IMR-90 (cell line): Measurements from ENCODE around the gene KCNQ1. TPM values are rescaled to one million over a fixed set of nuclear protein-coding genes. Genes with fewer than 3 reads are reported as not detected.

ENCODE experiments used
- ATAC-seq: fragments of 200-7000 bp; cut with Tn5 transposase; 2 replicates; pipeline ENCODE4 v1.9.1; 2020; ENCODE audit warnings: low read depth, mild to moderate bottlenecking, moderate library complexity
- BruUV-seq: library from RNA; stranded (reverse); fragments of 400-500 nt; replicated peaks from 2 replicates; lab custom pipeline; 2021; lab: Mats Ljungman, UMichigan
- CTCF ChIA-PET: fragments of 300-600 bp; formaldehyde crosslinking; extraction: SDS; loops from one replicate; lab custom pipeline; 2021; ENCODE audit warnings: antibody characterized with exemption; lab: Yijun Ruan, JAX
- POLR2A ChIA-PET: fragments of 300-600 bp; sonication (Branson Sonifier 250); formaldehyde crosslinking; loops from one replicate; lab custom pipeline; 2022; ENCODE audit warnings: antibody characterized with exemption; ENCODE audit not compliant: unreplicated experiment; lab: Charles Lee
- DNase-seq: peaks from one replicate; pipeline ENCODE4 v3.0.0; 2013
- H2AFZ ChIP-seq: replicated peaks from 2 replicates; pipeline ENCODE3; 2013; ENCODE audit warnings: low read length, mild to moderate bottlenecking; ENCODE audit not compliant: poor library complexity
- H2AK5ac ChIP-seq: 2 replicates; pipeline ENCODE4 v1.6.1; 2013; ENCODE audit warnings: low read depth, low read length, inconsistent platforms
- H2AK9ac ChIP-seq: replicated peaks from 2 replicates; pipeline ENCODE3; 2013; ENCODE audit warnings: mild to moderate bottlenecking, low read depth, low read length, moderate library complexity; ENCODE audit not compliant: poor library complexity
- H2BK120ac ChIP-seq: 2 replicates; pipeline ENCODE4 v1.6.1; 2013; ENCODE audit warnings: low read depth, low read length, inconsistent platforms
- H2BK15ac ChIP-seq: 3 replicates; pipeline ENCODE4 v1.6.1; 2013; ENCODE audit warnings: low read depth, low read length, inconsistent platforms
- H2BK20ac ChIP-seq: 2 replicates; pipeline ENCODE4 v1.6.1; 2013; ENCODE audit warnings: low read depth, mild to moderate bottlenecking, inconsistent platforms, low read length, moderate library complexity
- H2BK5ac ChIP-seq: 2 replicates; pipeline ENCODE4 v1.6.1; 2013; ENCODE audit warnings: mild to moderate bottlenecking, low read depth, low read length, inconsistent platforms; ENCODE audit not compliant: poor library complexity, severe bottlenecking
- H3K14ac ChIP-seq: replicated peaks from 2 replicates; pipeline ENCODE4 v1.6.1; 2013; ENCODE audit warnings: low read depth, low read length, inconsistent platforms
- H3K18ac ChIP-seq: 2 replicates; pipeline ENCODE4 v1.6.1; 2013; ENCODE audit warnings: low read depth, low read length, control low read depth
- H3K23ac ChIP-seq: 2 replicates; pipeline ENCODE4 v1.6.1; 2013; ENCODE audit warnings: low read depth, low read length, inconsistent platforms
- H3K27ac ChIP-seq: 2 replicates; pipeline ENCODE4 v1.5.1; 2013; ENCODE audit warnings: mild to moderate bottlenecking, control low read depth, low read length; ENCODE audit not compliant: insufficient read depth
- H3K27me3 ChIP-seq: 2 replicates; pipeline ENCODE4 v1.6.1; 2013; ENCODE audit warnings: low read length; ENCODE audit not compliant: control insufficient read depth, insufficient read depth
- H3K36me3 ChIP-seq: 2 replicates; pipeline ENCODE4 v1.6.1; 2013; ENCODE audit warnings: low read length, mixed read lengths; ENCODE audit not compliant: control insufficient read depth, insufficient read depth
- H3K4ac ChIP-seq: 2 replicates; pipeline ENCODE4 v1.6.1; 2013; ENCODE audit warnings: low read depth, low read length, inconsistent platforms
- H3K4me1 ChIP-seq: 2 replicates; pipeline ENCODE4 v1.6.1; 2013; ENCODE audit warnings: low read length, mixed read lengths; ENCODE audit not compliant: control insufficient read depth, insufficient read depth
- H3K4me2 ChIP-seq: 2 replicates; pipeline ENCODE4 v1.6.1; 2013; ENCODE audit warnings: low read depth, mild to moderate bottlenecking, control low read depth, low read length, moderate library complexity
- H3K4me3 ChIP-seq: 2 replicates; pipeline ENCODE4 v1.5.1; 2013; ENCODE audit warnings: low read depth, mild to moderate bottlenecking, control low read depth, low read length, moderate library complexity; ENCODE audit not compliant: insufficient read depth
- H3K56ac ChIP-seq: 2 replicates; pipeline ENCODE4 v1.6.1; 2013; ENCODE audit warnings: low read length, inconsistent platforms; ENCODE audit not compliant: insufficient read depth; ENCODE audit errors: extremely low read depth
- H3K79me1 ChIP-seq, 2 experiments: 2 replicates each; pipeline ENCODE4 v1.6.1; 2013; ENCODE audit warnings: low read length in 2 of 2, inconsistent platforms in 1 of 2, low read depth in 1 of 2
- H3K9ac ChIP-seq: 2 replicates; pipeline ENCODE4 v1.6.1; 2013; ENCODE audit warnings: low read depth, low read length, control low read depth
- H3K9me1 ChIP-seq: 2 replicates; pipeline ENCODE4 v1.6.1; 2013; ENCODE audit warnings: low read length, inconsistent platforms; ENCODE audit not compliant: insufficient read depth
- H3K9me3 ChIP-seq: 2 replicates; pipeline ENCODE4 v1.6.1; 2013; ENCODE audit warnings: low read length; ENCODE audit not compliant: control insufficient read depth, insufficient read depth
- H4K20me1 ChIP-seq: 2 replicates; pipeline ENCODE4 v1.6.1; 2013; ENCODE audit warnings: low read length, inconsistent platforms; ENCODE audit not compliant: insufficient read depth
- H4K5ac ChIP-seq: 2 replicates; pipeline ENCODE4 v1.6.1; 2013; ENCODE audit warnings: mild to moderate bottlenecking, low read depth, low read length, control low read depth
- H4K8ac ChIP-seq, 2 experiments: 2 replicates each; pipeline ENCODE4 v1.6.1; 2013; ENCODE audit warnings: low read depth in 2 of 2, low read length in 2 of 2, control low read depth in 1 of 2, inconsistent platforms in 1 of 2
- H4K91ac ChIP-seq: 2 replicates; pipeline ENCODE4 v1.6.1; 2013; ENCODE audit warnings: low read depth, low read length, inconsistent platforms; ENCODE audit not compliant: insufficient read depth
- CEBPB ChIP-seq: IDR thresholded peaks from 2 replicates; pipeline ENCODE4 v1.6.1; 2012; ENCODE audit warnings: low read depth, low read length, improper control_type of control experiment
- CHD1 ChIP-seq: IDR thresholded peaks from 2 replicates; pipeline ENCODE4 v1.6.1; 2012; ENCODE audit warnings: low read depth, low read length, improper control_type of control experiment
- MAFK ChIP-seq: IDR thresholded peaks from 2 replicates; pipeline ENCODE4 v1.6.1; 2012; ENCODE audit warnings: low read depth, low read length, improper control_type of control experiment
- MAZ ChIP-seq: IDR thresholded peaks from 2 replicates; pipeline ENCODE4 v1.6.1; 2012; ENCODE audit warnings: low read depth, mild to moderate bottlenecking, low read length, improper control_type of control experiment, moderate library complexity, borderline replicate concordance
- RAD21 ChIP-seq: IDR thresholded peaks from 2 replicates; pipeline ENCODE4 v1.6.1; 2012; ENCODE audit warnings: low read length, improper control_type of control experiment
- RCOR1 ChIP-seq: IDR thresholded peaks from 2 replicates; pipeline ENCODE4 v1.6.1; 2012; ENCODE audit warnings: mild to moderate bottlenecking, low read length, improper control_type of control experiment; ENCODE audit not compliant: insufficient replicate concordance
- RFX5 ChIP-seq: IDR thresholded peaks from 2 replicates; pipeline ENCODE4 v1.8.0; 2012; ENCODE audit warnings: low read depth, mild to moderate bottlenecking, low read length, moderate library complexity
- SMC3 ChIP-seq: fragments of 150-350 bp; IDR thresholded peaks from 2 replicates; pipeline ENCODE4 v1.6.1; 2016; ENCODE audit warnings: low read depth, mild to moderate bottlenecking, antibody characterized with exemption, low read length, moderate library complexity
- WGBS, 2 experiments: methylation state at CpG; one replicate each; pipeline versions ENCODE4 v1.1.5 to v1.1.7; 2013; ENCODE audit warnings: missing lambda C conversion rate in 2 of 2; ENCODE audit not compliant: insufficient read length in 1 of 2; ENCODE audit errors: extremely low coverage in 2 of 2; 5-methylcytosine and 5-hydroxymethylcytosine counted together
- dilution Hi-C: fragments of 300-500 bp; cut with HindIII; formaldehyde crosslinking; loops from one replicate; pipeline ENCODE4 v1.14.3; 2018; ENCODE audit warnings: low sequenced_read_pairs; ENCODE audit not compliant: unreplicated experiment
- in situ Hi-C: fragments of 300-500 bp; cut with MboI; formaldehyde crosslinking; loops from 3 replicates; pipeline ENCODE4 v1.14.3; 2019; ENCODE audit warnings: low sequenced_read_pairs, inconsistent platforms, mixed read lengths
- intact Hi-C: fragments of 100-400 bp; cut with micrococcal nuclease; formaldehyde crosslinking; loops from 2 replicates; pipeline ENCODE4 v1.10.0; 2022
- polyA plus RNA-seq, 3 experiments: library from polyadenylated mRNA; depleted of rRNA; stranded (reverse); fragments of >200 nt; gene quantifications; 2 replicates each; pipeline ENCODE4 v1.2.3, GENCODE V29; 2012; ENCODE audit warnings: low replicate concordance in 1 of 3
- total RNA-seq: library from RNA; depleted of rRNA; stranded (reverse); fragments of >200 nt; gene quantifications from 2 replicates; pipeline ENCODE4 v1.2.3, GENCODE V29; 2012

Gene KCNQ1
- total and polyA plus RNA-seq, 2 of the 4 experiments (the other 2 are of a cell fraction), result 0.07 TPM; not detected in 1

DNA sequence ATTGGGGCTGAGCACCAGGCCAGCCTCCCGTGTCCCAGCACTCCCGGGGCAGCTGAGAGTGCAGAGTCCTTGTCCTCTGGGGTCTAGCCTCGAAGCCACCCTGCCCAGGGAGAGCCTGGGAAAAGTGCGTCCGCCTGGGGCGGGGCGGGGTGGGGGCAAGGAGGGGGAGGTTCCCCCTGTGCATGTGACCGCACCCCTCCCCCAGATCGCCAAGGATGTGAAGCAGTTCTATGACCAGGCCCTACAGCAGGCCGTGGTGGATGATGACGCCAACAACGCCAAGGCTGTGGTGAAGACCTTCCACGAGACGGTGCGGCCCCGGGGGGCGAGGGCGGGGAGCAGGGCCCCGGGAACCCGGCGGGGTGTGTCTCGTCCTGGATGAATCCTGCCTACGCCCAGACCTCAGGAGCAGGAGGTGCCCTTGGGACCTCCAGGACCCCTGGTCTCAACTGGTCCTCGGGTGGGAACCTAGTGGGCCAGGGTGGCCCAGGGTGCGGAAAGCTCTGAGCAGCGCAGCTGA is 49.5 kb upstream of the KCNQ1 start:
- peaks cover 20% of the 10 kb centered on the region for H4K20me1 ChIP-seq
- H2AK9ac ChIP-seq, result no peak overlapping the region
- DNase-seq, result no peak
- intact Hi-C loops, result no loop called here
- peaks cover 54% of the 10 kb centered on the region for H3K36me3 ChIP-seq
- H3K56ac ChIP-seq, result no peak overlapping the region
- H3K27ac ChIP-seq, result no peak overlapping the region
- H3K4ac ChIP-seq, result no peak overlapping the region
- ChIA-PET POLR2A (no interaction called here), CTCF (no interaction called here)
- H3K4me3 ChIP-seq, result no peak overlapping the region
- H2BK20ac ChIP-seq, result no peak overlapping the region
- H4K8ac ChIP-seq, result no peak overlapping the region
- in situ Hi-C loops, result no loop called here
- no peaks in the 10 kb centered on the region for H3K9me3 ChIP-seq
- no peak overlapping the region for H2BK5ac ChIP-seq
- H3K4me2 ChIP-seq, result no peak overlapping the region
- no peaks in the 10 kb centered on the region for H3K27me3 ChIP-seq
- no peak overlapping the region for H3K23ac ChIP-seq
- ATAC-seq, result no peak
- no peak overlapping the region for H4K5ac ChIP-seq
- WGBS, 2 experiments, result 97% methylated on average over 10 of the region's 26 CpGs; no CpG with 5 or more reads in 1 of the 2 experiments
- no TSS peak for BruUV-seq
- H2BK120ac ChIP-seq, result no peak overlapping the region
- no peak overlapping the region for H2BK15ac ChIP-seq
- no peak overlapping the region for H2AFZ ChIP-seq
- peaks cover 15 to 31% of the 10 kb centered on the region in 2 experiments for H3K79me1 ChIP-seq
- no peak overlapping the region for H3K9ac ChIP-seq
- H4K91ac ChIP-seq, result no peak overlapping the region
- H3K9me1 ChIP-seq, result peaks cover 2% of the 10 kb centered on the region; the same call in 1 of the 2 replicates
- dilution Hi-C loops, result no loop called here
- no peak overlapping the region for H3K14ac ChIP-seq
- H3K4me1 ChIP-seq, result peaks cover 15% of the 10 kb centered on the region
- TF ChIP-seq CHD1 (no peak), SMC3 (no peak), CEBPB (no peak), RCOR1 (no peak), RAD21 (no peak), MAZ (no peak), MAFK (no peak), RFX5 (no peak)
- no peak overlapping the region for H3K18ac ChIP-seq
- H2AK5ac ChIP-seq, result no peak overlapping the region
